GM18526 (cell line): ENCODE data around the gene FRS3.

ENCODE experiments used
- POLR2A ChIP-seq: IDR thresholded peaks from 3 replicates; pipeline ENCODE4 v1.6.1; 2011; ENCODE audit not compliant: insufficient read length; ENCODE audit errors: extremely low read depth

The FRS3 gene

GRCh38 chr6:41759905-41760579 is 19.7 kb downstream of the FRS3 start:
- TF ChIP-seq POLR2A: no peak

- TF ChIP-seq POLR2A: no peak
Observed at GRCh38 chr6:41759106-41759904, 20.4 kb downstream of the FRS3 start.

- no peak for TF ChIP-seq POLR2A
Observed at GRCh38 chr6:41758641-41759035, 21.1 kb downstream of the FRS3 start.

- no peak for TF ChIP-seq POLR2A
Observed at GRCh38 chr6:41757931-41758640, 21.6 kb downstream of the FRS3 start.

- TF ChIP-seq POLR2A: no peak
Observed at GRCh38 chr6:41757271-41757670, 22.4 kb downstream of the FRS3 start.

GRCh38 chr6:41756354-41756753 is 23.3 kb downstream of the FRS3 start:
- no peak for TF ChIP-seq POLR2A

- TF ChIP-seq POLR2A: no peak
Observed at GRCh38 chr6:41755895-41756294, 23.8 kb downstream of the FRS3 start.

- no peak for TF ChIP-seq POLR2A
Observed at GRCh38 chr6:41750374-41750773, 29.3 kb downstream of the FRS3 start.

- TF ChIP-seq POLR2A: no peak
Observed at GRCh38 chr6:41748542-41748941, 31.2 kb downstream of the FRS3 start.

- TF ChIP-seq POLR2A: no peak
Observed at GRCh38 chr6:41748102-41748477, 31.6 kb downstream of the FRS3 start.

- no peak for TF ChIP-seq POLR2A
Observed at GRCh38 chr6:41747256-41748101, 32.2 kb downstream of the FRS3 start, which contains the start of gene PGC. Gene PGC (minus strand): TSS chr6:41747397. CDS start chr6:41747334, 63 bp downstream.

GRCh38 chr6:41746107-41746506 is 33.6 kb downstream of the FRS3 start:
- no peak for TF ChIP-seq POLR2A

- TF ChIP-seq POLR2A: no peak
Observed at GRCh38 chr6:41744236-41744787, 35.4 kb downstream of the FRS3 start.

- no peak for TF ChIP-seq POLR2A
Observed at GRCh38 chr6:41743406-41744235, 36.1 kb downstream of the FRS3 start.
